Measurements from ENCODE around the gene NTRK2.

Gene NTRK2

DNA sequence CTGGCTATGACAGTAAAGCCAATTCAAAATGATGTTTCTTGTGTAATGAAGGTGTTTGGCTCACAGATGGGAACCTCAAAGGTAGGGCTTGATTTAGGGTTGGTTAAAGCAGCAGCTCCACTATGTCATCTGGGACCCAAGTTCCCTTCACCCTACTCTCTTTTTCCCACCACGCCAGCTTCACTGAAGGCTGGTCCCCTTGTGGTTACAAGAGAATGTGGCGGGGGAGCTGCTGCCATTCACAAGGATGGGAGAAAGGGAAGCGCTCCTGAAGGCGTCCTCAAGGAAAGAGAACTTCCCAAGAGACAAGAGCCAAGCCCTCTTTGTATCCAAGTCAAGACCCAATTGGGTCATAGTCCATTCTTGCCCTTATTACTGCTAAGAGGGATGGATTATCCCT lies 72.7 kb downstream of the NTRK2 start:
- no peak for DNase-seq

DNA sequence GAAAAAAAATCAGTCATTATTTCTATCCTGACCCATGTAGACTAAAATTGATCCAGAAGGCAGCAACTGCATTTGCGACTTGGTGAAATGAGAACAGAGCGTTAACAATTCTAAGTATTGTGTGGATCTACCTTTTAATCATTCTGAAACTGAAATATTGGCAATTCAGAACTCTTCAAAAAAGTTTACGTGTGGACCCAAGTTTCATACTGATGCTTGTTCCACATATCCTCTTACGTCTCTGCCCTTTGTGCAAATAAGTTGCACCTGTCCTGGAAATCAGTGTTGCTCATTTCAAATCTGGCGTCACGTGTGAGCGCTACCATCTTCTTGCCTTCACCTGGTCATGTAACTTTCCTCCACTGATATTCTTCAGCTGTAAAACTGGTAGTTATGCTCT lies 74.7 kb downstream of the NTRK2 start:
- no peak for DNase-seq

DNA sequence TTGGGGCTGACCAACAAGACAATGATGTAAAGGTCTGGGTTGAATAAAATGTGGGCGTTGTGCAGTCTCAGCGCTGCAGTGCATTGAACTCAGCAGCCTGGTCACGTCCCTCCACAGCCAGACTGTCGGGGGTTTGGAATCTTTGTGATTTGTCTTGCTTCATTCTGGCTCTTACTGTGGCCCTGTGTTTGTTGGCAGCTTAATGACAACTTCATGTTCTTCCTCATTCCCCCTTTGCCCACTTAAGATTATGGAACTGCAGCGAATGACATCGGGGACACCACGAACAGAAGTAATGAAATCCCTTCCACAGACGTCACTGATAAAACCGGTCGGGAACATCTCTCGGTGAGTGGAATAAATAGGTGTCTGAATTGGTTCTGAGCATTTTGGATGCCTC lies 75.2 kb downstream of the NTRK2 start:
- no peak for DNase-seq

DNA sequence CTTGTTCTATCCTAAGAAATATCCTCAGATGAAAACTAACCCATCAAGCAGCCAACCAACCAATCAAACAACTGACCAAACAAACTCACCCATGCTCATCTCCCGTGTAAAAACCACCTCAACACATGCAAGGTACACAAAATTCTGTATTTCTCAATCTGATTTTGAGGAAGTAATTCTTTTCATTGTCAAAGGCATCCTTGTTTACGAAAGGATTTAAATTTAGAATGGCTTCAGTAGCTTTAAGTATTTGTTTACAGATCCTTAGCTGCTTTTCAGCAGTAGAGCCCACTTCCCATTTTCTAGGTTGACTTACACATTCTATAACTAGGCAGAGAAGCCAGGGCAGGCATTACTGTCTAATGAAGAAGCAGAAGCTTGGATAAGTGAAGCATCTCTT lies 78.6 kb downstream of the NTRK2 start:
- DNase-seq = no peak

DNA sequence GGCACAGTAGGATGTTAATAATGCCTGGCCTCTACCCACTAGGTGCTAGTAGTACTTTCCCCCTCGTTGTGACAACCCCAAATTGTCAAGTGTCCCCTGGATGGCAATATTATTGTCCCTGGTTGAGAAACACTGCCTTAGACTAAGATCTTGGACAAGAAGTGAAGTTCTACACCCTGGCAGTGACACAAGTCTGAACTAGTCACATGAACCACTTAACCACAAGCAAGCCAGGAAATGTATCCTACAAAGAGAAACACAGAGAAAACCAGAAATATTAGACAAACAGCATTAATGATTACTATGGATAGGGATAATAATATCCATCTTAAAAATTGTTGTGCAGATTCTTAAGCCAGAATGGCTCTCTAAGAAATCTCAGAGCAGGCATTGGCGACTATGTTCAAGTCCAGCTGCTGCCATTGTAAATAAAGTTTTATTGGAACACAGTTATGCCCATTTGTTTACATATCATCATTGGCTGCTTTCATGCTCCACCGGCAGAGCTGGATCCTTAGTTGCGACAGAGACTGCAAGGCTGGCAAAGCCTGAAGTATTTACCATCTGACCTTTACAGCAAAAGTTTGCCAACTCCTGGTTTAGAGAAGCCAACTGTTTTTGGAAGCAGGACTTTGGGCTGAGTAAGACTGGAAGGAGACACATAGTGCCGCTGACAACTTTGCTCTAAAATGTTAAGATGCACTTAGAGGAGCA lies 80.8 kb downstream of the NTRK2 start:
- DNase-seq = no peak

DNA sequence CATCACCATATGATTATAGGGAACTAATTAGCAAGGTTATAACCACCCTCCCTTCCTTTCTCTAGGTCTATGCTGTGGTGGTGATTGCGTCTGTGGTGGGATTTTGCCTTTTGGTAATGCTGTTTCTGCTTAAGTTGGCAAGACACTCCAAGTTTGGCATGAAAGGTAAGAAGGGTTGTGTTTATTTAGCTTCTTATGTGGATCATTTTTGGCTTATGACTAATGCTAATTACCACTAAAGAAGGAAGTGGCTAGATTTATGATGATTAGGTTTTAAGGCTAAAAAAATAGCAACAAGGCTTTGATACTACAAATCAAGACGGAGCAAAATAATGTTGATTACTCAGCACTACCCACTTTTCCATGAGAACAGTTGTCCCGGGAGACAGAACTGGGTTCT lies 82.4 kb downstream of the NTRK2 start:
- no peak for DNase-seq

DNA sequence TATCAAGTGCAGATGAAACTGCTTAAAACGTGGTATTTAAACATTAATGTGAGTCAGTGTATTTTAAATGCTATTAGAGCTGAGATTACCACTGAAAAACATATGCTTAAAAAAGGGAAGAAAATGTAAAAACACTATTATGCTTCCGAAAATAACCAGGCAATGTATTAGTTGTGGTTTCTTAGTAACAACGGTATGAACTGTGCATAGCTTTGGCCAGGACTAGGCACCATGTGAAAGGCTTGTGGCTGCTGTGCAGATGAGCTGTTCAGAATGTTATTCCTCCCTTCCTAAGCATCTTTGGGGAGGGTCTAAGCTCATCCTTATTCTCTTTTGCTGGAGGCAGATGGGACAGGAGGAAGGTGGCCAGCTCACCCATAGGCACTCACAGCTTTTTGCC lies 84.9 kb downstream of the NTRK2 start:
- DNase-seq = no peak

DNA sequence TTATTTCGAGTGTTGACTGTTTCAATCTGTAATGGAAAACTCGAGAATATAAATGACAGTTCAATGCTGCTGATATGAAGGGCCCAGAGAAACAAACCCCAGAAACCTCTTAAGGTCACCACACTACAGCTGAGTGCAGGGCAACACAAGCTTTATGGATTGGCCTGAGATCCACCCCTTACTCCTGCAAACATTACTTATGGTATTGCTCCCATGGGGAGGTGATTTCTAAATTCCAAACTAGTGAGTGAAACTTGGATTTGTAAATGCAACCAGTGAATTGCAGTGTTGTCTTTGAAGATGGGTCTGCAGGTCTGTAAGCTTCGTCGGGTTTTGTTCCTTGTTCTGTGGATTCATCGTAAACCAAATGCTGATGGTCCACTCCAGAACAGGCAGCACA lies 85.4 kb downstream of the NTRK2 start:
- DNase-seq = no peak

DNA sequence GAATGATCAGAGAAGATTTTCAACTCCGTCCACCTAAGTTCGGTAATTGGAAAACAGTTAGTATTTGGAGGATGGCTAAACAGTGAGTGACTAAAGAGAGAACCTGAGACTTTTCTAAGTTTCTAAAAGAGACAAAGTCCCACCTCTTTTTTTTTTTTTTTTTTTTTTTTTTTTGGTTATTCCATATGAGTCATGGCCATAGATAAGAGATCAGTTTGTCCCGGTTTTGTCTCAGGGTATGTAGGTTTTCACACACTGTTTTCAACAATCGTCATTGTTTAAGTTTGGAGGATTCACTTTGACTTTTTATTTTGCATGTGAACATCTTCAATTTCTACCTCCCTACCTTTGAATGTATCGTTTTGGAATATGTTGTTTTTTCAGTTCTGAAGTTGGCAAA lies 85.9 kb downstream of the NTRK2 start:
- DNase-seq = no peak

DNA sequence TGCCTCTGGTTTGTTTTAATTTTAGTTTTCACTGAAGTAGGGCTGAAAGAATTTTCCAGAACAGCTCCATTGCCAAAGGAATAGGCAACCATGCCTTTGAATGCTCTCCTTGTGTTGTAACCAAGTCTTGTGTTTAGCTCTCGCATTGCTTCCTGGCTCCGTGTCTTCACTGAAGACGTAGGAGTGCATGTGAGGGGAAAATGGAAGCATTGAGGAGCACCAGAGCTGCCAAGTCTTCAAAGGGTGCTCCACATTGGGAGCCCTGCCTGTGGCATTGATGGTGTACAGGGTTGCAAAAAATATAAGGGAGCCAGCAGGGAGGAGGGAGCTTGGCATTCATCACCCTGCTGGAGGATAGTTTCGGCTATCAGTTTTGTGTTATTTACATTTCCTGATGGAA lies 86.6 kb downstream of the NTRK2 start:
- DNase-seq = no peak

DNA sequence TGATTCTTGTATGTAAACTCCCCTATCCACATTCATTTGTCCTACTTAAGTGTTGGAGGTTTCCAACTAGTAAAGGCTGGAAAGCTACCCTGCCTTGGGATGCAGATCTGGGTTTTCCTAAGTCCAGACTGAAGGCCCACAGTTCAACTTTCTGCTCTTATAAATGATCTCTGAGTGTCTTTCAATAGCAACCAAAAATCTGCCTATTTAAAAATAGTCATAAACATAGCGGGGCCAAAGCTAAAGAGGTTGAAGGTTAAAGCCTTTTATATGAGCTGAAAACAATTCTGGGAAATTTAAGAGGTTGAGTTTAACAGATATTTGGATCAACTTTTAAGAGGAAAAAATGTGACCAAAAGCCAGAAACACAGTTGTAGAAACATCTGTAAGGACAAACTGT lies 87.2 kb downstream of the NTRK2 start:
- DNase-seq = no peak

DNA sequence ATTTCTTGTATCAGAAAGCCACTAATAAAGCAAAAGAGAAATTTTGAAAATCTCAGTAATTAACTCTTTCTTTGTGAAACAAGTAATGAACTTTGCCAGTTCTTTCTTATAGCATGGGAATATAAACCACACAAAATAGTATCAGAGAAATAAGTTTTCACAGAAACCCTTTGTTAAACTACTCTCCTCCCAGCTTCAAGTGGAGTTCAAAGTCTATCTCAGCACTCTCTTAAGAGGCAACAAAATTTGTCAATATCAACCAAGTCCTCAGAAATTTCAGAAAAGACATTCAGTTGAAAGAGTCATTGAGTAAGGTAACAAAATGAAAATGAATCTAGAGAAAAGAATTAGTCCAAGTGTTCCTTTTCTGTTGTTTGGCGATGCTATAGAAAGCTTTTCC lies 89.3 kb downstream of the NTRK2 start:
- DNase-seq = no peak

DNA sequence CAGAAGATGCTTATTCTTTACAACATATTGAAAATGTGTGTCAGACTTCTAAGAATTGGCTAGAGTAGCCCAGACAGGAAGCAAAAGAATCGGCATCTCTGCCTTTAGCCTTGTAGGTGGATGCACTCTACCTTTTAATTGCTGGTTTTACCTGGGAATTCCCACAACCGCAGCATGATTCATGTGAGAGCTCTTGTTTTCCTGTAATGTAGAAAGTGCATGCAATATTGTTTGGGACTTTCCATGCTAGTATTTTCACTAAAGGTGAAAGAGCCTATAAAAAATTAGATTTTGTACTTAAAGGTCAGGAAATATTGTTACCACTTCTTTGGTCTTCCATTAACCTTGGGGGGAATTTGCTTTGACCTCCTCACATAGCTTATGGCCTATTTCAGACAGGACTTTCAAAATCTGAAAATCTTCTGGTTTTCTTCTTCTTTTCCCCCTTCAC lies 89.8 kb downstream of the NTRK2 start:
- no peak for DNase-seq

DNA sequence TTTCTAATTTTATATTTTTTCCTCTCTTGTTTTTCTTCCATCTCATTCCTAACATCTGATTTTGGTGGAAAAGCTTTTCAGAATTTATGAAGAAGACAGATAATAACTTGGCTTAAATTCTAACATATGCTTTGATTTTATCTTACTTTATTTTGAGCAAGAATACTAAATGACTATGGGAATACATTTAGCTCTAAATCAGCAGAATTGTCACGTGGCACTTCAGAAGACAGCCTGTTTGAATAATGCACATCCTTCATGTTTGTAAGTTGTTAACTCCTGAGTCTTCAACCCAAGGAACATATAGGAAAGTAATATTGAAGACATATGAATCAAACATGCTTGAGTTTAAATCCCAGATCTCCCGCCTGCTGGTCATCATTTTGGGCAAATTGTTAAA lies 90.3 kb downstream of the NTRK2 start:
- no peak for DNase-seq

DNA sequence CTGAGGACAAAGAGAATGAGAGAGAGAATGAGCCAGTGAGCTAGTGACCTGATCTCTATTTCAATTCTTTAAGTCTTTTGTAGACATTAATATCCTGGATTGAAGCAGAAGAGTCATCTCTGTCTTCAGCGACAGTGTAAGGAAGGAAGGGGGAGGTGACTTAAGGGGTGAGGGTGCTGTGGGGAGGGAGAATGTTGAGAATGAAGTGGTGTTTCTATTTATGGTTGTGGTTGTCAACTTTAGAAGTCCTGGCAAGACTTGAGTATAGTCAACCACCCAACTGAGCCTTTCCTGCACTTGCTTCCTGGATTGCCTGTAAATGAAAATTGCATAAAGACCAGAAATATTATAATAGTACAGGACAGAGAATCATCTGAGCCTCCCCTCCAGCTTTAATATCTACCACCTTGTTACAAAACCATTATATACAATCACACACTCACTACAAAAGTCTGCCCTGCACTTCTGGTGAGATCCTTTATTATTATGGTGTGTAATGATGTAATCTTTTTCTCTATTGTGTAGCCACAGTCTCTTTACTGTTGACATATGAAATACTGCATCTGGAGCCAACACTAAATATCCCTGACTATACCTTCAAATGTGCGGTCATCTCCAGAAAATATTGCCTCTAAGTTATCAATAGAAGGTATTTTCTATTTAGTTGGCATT lies 91.7 kb downstream of the NTRK2 start:
- DNase-seq = no peak

DNA sequence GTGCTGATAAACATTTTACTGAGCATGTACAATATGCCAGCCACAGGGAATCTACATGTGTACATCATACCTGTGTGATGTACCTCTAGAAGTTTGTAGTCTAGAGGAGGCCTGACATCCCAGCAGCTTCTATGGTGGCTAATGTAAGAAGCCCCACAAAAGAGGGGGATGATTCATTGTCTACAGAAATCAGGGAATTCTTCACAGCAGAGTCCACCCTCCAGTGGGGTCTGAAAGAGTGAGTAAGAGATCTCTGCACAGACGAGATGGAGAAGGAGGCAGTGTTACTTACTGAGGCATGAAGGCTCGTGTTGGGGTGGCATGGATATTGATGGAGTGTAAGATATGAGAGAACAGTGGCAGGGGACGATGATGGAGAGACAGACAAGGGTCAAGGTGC lies 103.0 kb downstream of the NTRK2 start:
- no peak for DNase-seq

DNA sequence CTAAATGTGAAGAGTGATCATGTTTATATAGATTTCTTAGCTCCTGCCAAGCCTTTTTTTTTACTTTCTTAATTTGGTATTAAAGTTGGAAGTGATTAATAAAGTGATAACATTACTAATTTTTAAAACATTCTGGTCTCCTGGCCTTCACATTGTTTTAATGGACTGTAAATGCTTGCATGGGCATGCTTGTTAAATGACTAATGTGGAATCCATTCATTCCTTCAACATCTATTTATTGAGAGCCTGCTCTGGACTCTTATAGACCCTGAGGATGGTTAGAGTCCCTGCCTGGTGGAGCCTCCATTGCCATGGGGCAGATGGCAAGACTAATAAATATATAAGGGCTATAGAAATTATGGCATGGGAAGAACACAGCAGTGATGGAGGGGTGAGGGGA lies 103.5 kb downstream of the NTRK2 start:
- DNase-seq = no peak

DNA sequence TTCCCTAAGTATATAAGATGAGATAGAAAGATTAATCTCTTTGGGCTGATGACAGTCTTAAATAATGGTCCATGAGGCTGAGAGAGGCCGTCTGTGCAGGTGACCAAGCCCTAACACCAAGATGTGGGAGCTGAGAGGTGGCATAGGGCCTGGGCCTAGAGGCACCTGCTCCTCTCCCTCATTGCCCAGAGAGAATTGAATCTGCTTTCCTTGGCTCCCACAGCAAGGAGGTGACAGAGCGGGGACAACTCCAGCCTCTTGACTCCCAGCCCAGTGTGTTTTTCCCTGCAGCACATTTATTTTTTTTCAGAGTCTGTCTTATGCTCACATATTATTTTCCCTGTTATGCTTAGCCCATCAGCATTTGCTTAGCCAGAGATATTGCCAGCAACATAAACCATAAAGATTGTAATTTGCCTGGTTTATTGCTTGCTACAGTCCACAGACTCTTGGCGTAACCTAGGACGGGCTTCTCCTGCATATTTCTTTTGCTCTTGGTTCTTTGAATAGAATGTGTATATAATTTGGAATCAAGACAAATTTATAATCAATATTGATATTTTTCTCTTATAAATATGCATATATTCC lies 105.6 kb downstream of the NTRK2 start:
- no peak for DNase-seq

DNA sequence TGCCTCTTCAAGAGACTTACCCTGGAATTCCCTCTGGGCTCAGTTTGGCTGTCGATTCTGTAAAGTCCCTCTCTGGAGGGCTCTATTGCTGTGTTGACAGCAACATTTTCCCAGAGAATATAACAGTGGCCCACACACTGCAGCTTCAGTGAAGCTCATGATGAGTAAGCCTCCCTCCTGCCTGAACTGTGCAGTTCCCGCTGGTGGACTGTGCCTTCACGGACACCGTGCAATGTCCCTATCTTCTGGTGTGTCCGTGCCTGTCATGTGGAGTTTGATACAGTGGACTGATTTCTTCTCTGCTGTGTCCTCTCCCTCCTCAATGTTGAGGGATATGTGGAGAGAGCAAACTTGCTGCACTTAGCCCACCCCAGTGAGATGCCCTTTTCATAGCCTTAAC lies 109.0 kb downstream of the NTRK2 start:
- no peak for DNase-seq

DNA sequence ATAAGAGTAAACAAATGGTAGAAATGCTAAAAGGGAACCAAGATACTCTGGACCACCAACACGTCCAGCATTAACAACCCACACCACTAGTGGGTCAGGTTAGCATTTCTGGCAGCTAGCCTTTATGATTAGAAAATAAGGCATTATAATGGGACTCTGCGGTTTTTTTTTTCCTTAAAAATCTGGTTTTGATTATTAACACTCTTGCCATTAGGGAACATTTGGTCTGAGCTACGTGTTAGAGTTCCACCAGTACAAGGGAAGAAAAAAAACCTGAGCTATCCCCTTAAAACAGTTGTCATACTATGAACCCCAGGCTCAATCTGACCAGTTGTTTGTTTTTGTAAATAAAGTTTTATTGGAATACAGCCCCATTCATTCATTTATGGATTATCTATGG lies 110.4 kb downstream of the NTRK2 start:
- no peak for DNase-seq

DNA sequence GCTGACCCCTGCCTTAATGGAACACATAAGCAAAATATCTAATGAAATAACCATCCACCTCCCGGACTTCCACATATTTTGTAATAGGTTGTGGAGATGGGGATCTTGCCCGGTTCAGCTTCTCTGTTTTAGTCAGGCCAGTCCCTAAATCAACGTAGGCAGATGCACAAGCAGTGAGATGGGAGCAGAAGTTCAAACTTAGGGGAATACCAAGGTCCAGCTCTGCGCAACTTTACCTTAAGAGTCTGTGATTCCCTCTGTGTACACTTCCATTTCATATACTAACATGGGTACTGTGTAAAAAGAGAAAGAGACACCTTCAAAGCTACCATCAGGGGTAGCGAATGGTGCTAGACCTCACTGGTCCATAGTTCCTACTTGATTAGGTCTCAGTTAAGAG lies 110.9 kb downstream of the NTRK2 start:
- no peak for DNase-seq

DNA sequence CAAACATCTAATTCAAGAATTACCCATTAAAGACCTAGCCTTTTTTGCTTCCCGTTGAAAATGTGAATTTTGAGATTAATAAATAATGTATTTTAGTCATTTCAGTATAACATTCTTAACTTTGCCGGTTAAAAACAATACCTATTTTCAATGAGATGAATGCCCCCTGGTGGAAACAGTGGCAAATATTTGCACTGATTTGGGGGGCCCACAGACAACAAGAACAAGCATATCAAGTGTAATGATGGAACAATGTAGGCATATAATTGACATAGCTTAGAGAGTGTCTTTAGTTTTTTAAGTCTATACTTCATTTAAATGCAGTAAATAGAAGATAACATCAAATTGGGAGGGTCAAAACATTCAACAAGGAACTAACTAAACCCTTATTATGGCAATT lies 111.9 kb downstream of the NTRK2 start:
- DNase-seq = no peak

DNA sequence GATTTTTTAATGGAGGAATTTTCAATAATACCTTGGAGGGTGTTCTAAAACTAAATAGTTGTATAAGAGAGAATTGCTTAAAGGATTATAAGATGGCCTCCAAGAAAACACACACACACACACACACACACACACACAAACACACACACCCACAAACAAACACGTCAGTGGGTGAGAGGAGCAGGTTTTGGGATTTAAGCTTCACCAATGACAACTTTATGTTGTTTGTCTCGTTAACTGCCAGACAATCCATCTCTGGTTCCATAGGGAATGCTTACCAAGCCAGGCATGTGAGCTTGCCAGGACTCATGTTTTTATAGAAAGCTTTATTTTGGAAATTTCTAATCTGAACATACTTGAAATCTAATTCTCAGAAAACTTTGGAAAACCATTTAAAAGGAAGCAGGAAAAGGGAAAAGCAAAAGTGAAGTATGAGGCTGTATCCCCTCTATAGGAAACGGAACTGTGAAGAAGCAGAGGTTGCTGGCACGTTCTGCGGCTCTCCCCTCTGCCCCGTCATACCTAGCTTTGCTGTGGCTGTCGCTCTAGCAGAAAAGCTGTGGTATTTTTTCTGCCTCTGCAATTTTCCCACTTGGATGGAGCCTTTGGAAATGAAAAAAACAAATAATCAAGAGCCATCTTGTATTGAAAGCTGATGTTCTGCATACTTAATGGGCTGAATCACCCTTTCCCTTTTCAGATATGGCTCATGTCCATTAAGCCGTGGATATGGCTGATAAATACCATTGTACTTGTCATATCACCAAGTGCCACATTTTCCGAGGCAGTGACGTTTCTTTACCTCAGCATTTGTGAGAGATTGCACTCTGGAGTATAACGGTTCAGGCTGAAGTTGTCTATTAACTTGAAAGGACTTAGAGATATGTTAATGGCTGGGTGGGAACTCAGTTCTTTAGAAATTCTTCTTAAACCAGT lies 112.7 kb downstream of the NTRK2 start:
- no peak for DNase-seq
